Measurements from ENCODE around the gene ALDH6A1.

GRCh38 chr14:74018174-74018585 is 66.1 kb downstream of the ALDH6A1 start:
- TF ChIP-seq, protein P1, sequence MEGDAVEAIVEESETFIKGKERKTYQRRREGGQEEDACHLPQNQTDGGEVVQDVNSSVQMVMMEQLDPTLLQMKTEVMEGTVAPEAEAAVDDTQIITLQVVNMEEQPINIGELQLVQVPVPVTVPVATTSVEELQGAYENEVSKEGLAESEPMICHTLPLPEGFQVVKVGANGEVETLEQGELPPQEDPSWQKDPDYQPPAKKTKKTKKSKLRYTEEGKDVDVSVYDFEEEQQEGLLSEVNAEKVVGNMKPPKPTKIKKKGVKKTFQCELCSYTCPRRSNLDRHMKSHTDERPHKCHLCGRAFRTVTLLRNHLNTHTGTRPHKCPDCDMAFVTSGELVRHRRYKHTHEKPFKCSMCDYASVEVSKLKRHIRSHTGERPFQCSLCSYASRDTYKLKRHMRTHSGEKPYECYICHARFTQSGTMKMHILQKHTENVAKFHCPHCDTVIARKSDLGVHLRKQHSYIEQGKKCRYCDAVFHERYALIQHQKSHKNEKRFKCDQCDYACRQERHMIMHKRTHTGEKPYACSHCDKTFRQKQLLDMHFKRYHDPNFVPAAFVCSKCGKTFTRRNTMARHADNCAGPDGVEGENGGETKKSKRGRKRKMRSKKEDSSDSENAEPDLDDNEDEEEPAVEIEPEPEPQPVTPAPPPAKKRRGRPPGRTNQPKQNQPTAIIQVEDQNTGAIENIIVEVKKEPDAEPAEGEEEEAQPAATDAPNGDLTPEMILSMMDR (IDR thresholded peaks at IDR 0.05; ENCODE audit: insufficient read depth, low read length, poor library complexity, severe bottlenecking), result no peak
- no peak for TF ChIP-seq EZH2phosphoT487 (conservative IDR thresholded peaks at IDR 0.05; ENCODE audit: low read length)
